WI38 (cell line): ENCODE results near the gene LRCH1.

Experiments
- H3K4me3 ChIP-seq: 2 replicates; pipeline ENCODE4 v1.5.1; 2011; ENCODE audit warnings: low read depth, mild to moderate bottlenecking, control low read depth, low read length
- CTCF ChIP-seq: IDR thresholded peaks from 2 replicates; pipeline ENCODE4 v1.5.1; 2012; ENCODE audit warnings: low read depth, mild to moderate bottlenecking, control low read depth, low read length

The LRCH1 gene

GRCh38 chr13:46771693-46772092, 218.7 kb downstream of the LRCH1 start:
- H3K4me3 ChIP-seq: no peak overlapping the region
- no peak for TF ChIP-seq CTCF

GRCh38 chr13:46773541-46773940, 220.6 kb downstream of the LRCH1 start:
- no peak overlapping the region for H3K4me3 ChIP-seq
- no peak for TF ChIP-seq CTCF

- TF ChIP-seq CTCF: no peak
- no peak overlapping the region for H3K4me3 ChIP-seq
These were observed 222.6 kb downstream of the LRCH1 start for GRCh38 chr13:46775385-46776107.

- TF ChIP-seq CTCF: no peak
- H3K4me3 ChIP-seq: no peak overlapping the region
These were observed 225.1 kb downstream of the LRCH1 start for GRCh38 chr13:46778095-46778494.

GRCh38 chr13:46778890-46779289, 225.9 kb downstream of the LRCH1 start:
- no peak overlapping the region for H3K4me3 ChIP-seq
- no peak for TF ChIP-seq CTCF

- TF ChIP-seq CTCF: no peak
- H3K4me3 ChIP-seq: no peak overlapping the region
These were observed 229.1 kb downstream of the LRCH1 start for GRCh38 chr13:46782066-46782465.

GRCh38 chr13:46782691-46783090, 229.7 kb downstream of the LRCH1 start:
- no peak for TF ChIP-seq CTCF

More at GRCh38 chr13:46782691-46783090, 229.7 kb downstream of the LRCH1 start:
- no peak overlapping the region for H3K4me3 ChIP-seq
